A549 (cell line): ENCODE results near the gene ITPR3.

Experiments used
- POLR2A ChIP-seq: IDR thresholded peaks from 2 replicates; pipeline ENCODE4 v1.6.1; 2012; ENCODE audit warnings: mild to moderate bottlenecking, low read length
- TP53 ChIP-seq: fragments of 250-450 bp; sonication (Bioruptor Pico); IDR thresholded peaks from 2 replicates; pipeline ENCODE4 v1.5.0; 2021; ENCODE audit warnings: mild to moderate bottlenecking, moderate library complexity
- TF ChIP-seq, protein P1 (sequence below): fragments of >200 bp; sonication (Bioruptor Twin); formaldehyde crosslinking; IDR thresholded peaks from 3 replicates; pipeline ENCODE4 v1.5.1; 2016
- TF ChIP-seq, protein P2 (sequence below): IDR thresholded peaks from 2 replicates; pipeline ENCODE4 v1.6.1; 2012

DNA sequence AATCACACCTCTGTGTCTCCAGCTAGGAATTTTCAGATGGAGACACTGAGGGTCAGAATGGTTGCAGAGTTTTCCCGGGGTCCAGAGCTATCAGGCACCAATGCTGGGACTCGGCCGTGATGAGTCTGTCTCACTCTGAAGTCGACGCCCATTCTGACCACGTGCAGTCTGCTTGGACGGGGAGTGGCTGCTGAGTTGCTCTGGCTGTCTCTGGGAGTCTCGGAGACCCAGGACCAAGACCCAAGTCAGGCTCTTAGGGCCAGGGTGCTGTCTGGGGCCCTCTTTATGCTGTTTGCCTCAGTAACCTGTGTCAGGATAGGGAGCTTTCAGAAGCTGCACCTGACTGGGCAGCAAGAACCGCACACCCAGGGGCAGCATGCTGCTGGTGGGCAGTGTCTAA lies 121.0 kb downstream of the ITPR3 start:
- TF ChIP-seq, protein P1, sequence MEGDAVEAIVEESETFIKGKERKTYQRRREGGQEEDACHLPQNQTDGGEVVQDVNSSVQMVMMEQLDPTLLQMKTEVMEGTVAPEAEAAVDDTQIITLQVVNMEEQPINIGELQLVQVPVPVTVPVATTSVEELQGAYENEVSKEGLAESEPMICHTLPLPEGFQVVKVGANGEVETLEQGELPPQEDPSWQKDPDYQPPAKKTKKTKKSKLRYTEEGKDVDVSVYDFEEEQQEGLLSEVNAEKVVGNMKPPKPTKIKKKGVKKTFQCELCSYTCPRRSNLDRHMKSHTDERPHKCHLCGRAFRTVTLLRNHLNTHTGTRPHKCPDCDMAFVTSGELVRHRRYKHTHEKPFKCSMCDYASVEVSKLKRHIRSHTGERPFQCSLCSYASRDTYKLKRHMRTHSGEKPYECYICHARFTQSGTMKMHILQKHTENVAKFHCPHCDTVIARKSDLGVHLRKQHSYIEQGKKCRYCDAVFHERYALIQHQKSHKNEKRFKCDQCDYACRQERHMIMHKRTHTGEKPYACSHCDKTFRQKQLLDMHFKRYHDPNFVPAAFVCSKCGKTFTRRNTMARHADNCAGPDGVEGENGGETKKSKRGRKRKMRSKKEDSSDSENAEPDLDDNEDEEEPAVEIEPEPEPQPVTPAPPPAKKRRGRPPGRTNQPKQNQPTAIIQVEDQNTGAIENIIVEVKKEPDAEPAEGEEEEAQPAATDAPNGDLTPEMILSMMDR, result no peak
- TF ChIP-seq POLR2A, result no peak
- TF ChIP-seq, protein P2, sequence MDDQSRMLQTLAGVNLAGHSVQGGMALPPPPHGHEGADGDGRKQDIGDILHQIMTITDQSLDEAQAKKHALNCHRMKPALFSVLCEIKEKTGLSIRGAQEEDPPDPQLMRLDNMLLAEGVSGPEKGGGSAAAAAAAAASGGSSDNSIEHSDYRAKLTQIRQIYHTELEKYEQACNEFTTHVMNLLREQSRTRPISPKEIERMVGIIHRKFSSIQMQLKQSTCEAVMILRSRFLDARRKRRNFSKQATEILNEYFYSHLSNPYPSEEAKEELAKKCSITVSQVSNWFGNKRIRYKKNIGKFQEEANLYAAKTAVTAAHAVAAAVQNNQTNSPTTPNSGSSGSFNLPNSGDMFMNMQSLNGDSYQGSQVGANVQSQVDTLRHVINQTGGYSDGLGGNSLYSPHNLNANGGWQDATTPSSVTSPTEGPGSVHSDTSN, result no peak
- no peak for TF ChIP-seq TP53 (CRISPR knock-in tag)
